ENCODE results near the gene KIF6.

Gene KIF6

GRCh38 chr6:39321761-39322160 is 403.4 kb downstream of the KIF6 start:
- DNase-seq (ENCODE audit: low read depth, low spot score): no peak

GRCh38 chr6:39320363-39320984 is 404.7 kb downstream of the KIF6 start:
- DNase-seq (ENCODE audit: low read depth, low spot score): no peak

- DNase-seq (ENCODE audit: low read depth, low spot score): no peak
These were observed 405.4 kb downstream of the KIF6 start for GRCh38 chr6:39319621-39320362.

GRCh38 chr6:39317256-39317655 is 408.0 kb downstream of the KIF6 start:
- no peak for DNase-seq (ENCODE audit: low read depth, low spot score)

GRCh38 chr6:39314273-39314795 is 410.9 kb downstream of the KIF6 start, which contains the start of gene KCNK17:
TSS of gene KCNK17 (minus strand) at chr6:39314419. CDS start at chr6:39314320, 99 bp downstream.
- DNase-seq (ENCODE audit: low read depth, low spot score): no peak

- no peak for DNase-seq (ENCODE audit: low read depth, low spot score)
These were observed 411.5 kb downstream of the KIF6 start for GRCh38 chr6:39313526-39314272.

GRCh38 chr6:39312912-39313525 is 412.2 kb downstream of the KIF6 start:
- DNase-seq (ENCODE audit: low read depth, low spot score): no peak

GRCh38 chr6:39310542-39310941 is 414.7 kb downstream of the KIF6 start:
- DNase-seq (ENCODE audit: low read depth, low spot score): no peak

GRCh38 chr6:39309942-39310531 is 415.2 kb downstream of the KIF6 start:
- DNase-seq (ENCODE audit: low read depth, low spot score): peak; percentile 28

- DNase-seq (ENCODE audit: low read depth, low spot score): no peak
These were observed 417.7 kb downstream of the KIF6 start for GRCh38 chr6:39307462-39307861.

- no peak for DNase-seq (ENCODE audit: low read depth, low spot score)
These were observed 420.3 kb downstream of the KIF6 start for GRCh38 chr6:39304951-39305350.

GRCh38 chr6:39303425-39304153 is 421.6 kb downstream of the KIF6 start:
- no peak for DNase-seq (ENCODE audit: low read depth, low spot score)

- DNase-seq (ENCODE audit: low read depth, low spot score): peak; percentile 84
These were observed 422.4 kb downstream of the KIF6 start for GRCh38 chr6:39302669-39303424.

GRCh38 chr6:39302011-39302410 is 423.2 kb downstream of the KIF6 start:
- no peak for DNase-seq (ENCODE audit: low read depth, low spot score)

- DNase-seq (ENCODE audit: low read depth, low spot score): no peak
These were observed 423.6 kb downstream of the KIF6 start for GRCh38 chr6:39301606-39302005.

- no peak for DNase-seq (ENCODE audit: low read depth, low spot score)
These were observed 424.5 kb downstream of the KIF6 start for GRCh38 chr6:39300739-39301138.

GRCh38 chr6:39298061-39298460 is 427.1 kb downstream of the KIF6 start:
- DNase-seq (ENCODE audit: low read depth, low spot score): no peak

- no peak for DNase-seq (ENCODE audit: low read depth, low spot score)
These were observed 428.2 kb downstream of the KIF6 start for GRCh38 chr6:39296745-39297640.

GRCh38 chr6:39295611-39296011 is 429.6 kb downstream of the KIF6 start:
- DNase-seq (ENCODE audit: low read depth, low spot score): no peak

Measured in activated naive CD8-positive, alpha-beta T cell treated with anti-CD3 and anti-CD28 coated beads, Interleukin-2, amount 50 U/mL, for 16 hours (primary cell).